NCI-H1694 (cell line): ENCODE results near the gene SBSN.

Source experiments
- DNase-seq: peaks from one replicate; lab custom pipeline; 2025; lab: John Stamatoyannopoulos, UW

SBSN gene

DNA sequence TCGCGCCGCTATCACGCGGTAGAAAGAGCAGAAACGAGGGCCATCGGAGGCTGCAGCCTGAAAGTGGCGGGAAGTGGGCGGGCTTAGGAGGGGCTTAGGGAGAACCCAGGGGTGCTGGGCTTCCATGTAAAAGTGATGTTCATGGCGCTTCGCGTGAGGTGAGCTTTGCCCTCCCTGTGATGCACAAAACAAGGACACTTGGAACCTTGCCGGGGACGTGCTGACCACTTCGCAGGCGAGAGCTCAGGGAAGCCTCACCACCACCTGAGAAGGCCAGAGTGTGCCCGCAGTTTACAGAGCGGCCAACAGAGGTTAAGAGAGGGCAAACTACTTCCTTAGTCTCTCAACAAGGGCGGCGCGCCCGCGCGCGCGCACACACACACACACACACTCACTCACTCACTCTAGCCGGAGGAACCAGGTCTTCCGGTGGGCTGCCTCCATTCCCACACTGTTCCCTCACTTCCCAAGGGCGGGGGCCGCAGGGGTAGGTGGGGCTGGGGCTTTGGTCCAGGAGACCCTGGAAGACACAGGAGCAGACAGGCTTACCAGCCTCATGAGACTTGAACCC, 5.8 kb upstream of the SBSN start:
- no peak for DNase-seq

DNA sequence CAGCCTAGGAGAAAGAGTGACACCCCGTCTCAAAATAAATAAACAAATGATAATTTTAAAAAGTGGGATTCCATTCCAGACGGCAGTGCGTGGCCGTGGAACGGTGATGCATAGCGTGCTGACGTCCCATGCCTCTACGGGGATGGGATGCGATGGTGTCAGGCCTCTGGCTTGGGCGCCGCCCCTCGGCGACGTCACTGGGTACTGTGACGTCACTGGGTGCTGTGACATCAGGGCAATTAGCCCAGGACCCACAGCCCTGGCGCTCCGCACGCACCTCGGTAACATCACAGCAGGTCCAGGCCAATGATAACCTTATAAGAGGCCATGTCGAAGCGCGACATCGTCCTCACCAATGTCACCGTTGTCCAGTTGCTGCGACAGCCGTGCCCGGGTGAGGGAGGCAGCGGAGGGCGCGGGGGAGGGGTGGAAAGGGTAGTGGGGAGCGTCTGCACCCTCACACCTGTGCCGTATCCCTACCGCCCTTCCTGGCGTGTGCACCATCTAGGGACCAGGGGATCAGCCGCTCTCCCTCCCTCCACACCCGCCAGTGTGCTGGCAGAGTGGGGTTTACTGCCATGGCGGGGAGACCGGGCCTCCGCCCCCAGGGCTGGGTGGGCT, 5.2 kb upstream of the SBSN start, which contains the start of gene GAPDHS:
TSS of gene GAPDHS (plus strand) at position 256 of the 621 bp plus-strand sequence. CDS start at position 328, 72 bp downstream.
- DNase-seq = no peak

DNA sequence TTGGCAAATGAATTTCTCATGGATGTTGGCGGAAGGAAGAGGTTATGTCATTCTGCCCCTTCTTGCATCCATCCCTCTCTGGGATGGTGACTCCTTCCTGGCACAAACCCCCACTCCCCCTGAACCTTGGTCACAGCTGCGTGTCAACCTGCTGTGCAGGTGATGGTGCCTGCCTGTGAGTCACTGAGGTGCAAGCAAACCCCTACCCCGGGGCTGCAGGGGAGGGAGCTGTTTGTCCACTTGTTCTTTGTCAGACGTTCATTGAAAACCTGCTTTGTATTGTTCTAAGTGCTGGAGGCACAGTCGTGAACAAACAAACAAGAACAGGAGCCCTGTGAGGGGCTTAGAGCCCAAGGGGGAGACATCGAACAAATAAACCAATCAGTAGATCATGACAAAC, 3.2 kb upstream of the SBSN start:
- no peak for DNase-seq

DNA sequence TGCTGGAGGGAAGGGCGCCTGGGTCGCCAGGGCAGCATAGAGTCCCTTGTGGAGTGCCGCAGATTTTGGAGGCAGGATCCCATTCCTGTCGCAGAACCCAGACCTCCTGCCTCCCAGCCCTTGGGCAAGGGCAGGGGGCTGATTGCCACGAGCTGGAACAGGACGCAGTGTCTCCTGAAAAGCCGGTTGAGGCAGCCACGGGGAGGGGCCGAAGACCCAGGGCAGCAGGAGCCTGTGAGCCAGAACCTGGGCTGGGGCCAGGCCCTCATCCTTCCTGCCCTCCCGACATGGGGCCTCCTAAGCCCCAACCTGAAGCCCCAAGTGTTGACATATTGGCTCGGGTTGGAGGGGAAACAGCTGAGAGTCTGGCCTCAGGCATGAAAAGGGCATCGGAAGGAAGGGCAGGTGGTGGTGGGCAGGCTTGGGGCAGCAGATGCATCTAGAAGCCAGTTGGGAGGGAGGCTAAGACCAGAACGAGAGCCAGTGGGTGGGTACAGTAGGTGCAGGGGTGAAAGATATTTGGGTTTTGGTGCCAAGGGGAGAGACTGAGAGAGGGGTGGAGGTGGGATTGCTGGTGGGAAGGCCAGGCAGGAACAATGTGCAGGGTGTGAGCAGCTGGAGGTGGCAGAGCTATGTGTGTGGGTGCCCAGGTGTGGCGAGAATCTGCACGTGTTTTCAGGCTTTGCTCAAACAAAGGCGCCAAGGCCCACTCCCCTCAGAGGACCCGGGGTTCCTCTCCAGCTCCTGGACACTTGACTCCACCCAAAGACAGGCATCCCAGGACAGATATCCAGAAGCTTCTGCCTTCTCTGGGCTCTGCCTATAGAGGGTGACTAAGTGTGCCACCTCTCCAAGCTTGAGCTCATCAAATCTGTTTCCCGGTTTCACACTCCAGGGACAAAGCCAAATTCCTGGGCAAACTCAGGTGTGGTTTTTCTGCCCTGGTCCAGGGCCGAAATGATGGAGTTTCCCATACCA, 1.4 kb upstream of the SBSN start:
- DNase-seq = no peak

DNA sequence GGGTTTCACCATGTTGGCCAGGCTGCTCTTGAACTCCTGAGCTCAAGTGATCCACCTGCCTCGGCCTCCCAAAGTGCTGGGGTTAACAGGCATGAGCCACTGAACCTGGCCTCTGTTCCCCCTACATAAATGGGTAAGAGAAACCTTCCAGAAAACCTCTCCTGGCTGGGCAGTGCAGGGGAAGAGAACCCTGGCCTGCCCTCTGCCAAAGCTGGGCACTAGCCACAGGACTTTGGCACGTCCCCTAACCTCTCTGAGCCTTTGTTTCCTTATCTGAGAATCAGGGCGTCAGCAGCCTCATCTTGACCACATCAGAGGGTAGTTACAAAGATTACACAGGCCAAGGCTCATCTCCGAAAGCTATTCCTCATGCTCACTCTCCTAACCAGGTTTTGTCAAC, 2.2 kb downstream of the SBSN start:
- DNase-seq = no peak

DNA sequence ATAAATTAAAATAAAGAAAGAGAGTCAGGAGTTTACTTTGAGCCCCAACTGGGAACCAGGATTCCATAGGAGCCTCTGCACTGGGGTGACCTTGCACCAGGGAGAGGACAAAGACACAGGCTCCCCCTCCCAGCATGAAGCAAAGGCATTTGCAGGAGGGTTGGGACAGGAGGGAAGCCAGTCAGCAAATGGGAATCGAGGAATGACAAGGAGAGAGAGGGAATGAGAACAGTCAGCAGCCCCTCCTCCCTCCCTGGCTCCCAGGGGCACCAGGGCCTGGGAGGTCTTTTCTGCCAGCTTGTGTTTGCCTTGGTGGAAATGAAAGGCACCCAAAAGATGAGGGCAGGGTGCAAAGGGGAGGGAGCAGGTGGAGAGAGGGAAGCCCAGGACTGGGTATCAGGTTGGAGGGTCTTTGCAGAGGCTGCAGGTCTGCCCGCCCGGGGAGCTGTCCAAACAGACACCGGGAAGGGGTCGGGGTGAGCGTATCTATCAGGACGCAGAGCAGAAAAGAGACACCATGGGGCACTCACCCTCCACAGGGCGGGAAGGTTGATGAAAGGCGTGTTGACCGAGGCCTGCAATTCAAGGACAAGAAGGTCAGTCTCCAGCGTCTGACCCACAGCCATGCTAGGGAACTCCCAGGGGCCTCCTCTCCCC, 3.8 kb downstream of the SBSN start:
- DNase-seq = no peak

DNA sequence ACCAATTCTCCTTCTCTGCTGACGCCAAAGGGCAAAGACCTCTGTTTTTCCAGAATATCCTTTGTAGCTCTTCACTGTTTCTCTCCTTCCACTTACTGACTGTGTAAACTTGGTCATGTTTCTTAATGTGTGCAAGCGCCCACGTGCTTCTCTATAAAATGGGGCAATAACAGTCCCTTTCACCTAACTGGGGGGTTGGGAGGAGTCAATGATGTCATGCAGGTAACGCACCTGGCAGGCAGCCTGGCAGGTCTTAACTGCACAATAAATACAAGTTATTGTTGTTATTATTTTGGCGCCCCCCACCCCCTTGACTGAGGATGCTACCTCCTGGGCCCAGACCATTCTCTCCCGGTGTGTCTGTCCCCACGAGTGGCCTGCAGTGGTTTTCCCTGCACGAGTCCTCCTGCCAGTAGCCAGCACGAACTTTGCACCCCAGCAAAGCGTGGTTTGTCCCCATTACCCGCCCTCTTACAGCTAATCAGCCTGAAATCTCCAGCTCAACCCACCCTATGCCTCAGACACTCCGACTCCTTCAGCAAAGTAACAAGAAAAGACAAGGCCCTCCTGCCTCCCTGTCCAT, 5.3 kb downstream of the SBSN start:
- DNase-seq = no peak

DNA sequence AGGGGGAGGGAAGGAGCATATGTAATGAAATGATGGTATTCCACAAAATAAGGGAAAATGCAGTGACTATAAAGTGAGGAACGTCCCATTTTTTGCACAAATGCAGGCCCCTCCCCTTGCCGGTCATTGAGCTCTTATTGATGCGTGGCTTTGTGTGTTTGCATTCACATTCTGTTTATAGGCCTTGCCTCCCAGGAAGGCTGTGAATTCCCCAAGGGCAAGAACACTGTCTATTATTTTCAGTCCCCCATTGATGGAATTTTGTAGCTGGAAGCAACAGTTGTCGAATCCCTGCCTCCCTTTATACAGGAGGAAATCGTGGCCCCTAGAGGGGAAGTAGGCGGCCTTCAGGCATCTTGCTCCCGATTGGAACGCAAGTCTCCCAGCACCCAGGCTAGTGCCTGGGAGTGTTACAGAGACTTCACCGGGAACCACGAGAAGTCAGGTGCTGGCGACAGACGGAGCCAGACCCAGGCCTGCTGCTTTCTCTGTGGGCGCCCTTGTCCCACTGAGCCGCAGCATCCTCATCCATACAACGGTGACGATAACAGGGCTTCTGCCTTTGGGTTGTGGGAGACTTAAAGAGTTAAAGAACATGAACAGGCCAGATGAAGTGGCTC, 6.9 kb downstream of the SBSN start:
- DNase-seq = no peak

DNA sequence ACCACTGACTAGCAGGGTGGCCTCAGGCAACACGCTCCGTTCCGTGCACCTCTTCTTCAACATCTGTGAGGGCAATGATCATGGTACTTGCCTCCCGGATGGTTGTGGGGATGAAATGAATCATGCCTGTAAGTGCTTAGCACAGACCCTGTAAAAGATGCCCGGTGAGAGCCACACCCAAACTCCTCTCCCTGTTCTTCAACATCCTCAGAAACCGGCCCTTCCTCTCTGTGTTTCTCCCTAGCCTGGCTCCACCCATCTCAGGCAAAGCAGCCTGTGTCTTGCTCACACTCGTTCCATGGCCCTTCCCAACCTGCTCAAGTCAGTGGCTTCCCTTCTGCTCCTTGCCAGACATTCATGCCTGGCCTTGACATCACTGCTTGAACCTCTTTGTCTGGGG, 8.8 kb downstream of the SBSN start:
- DNase-seq = no peak

DNA sequence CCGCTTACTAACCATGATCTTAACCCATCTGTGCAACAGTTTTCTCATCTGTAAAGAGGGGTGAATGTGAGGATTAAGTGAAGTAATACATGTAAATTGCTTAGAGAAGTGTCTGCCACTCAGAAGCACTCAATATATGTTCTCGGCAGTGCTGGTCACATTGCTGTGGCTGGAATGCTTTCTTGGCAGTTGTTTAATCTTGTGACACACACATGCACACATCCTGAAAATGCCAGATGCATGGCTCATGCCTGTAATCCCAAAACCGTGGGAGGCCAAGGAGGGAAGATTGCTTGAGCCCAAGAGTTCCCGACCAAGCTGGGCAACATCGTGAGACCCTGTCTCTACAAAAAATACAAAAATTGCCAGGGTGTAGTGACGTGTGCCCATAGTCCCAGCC, 9.8 kb downstream of the SBSN start:
- no peak for DNase-seq

DNA sequence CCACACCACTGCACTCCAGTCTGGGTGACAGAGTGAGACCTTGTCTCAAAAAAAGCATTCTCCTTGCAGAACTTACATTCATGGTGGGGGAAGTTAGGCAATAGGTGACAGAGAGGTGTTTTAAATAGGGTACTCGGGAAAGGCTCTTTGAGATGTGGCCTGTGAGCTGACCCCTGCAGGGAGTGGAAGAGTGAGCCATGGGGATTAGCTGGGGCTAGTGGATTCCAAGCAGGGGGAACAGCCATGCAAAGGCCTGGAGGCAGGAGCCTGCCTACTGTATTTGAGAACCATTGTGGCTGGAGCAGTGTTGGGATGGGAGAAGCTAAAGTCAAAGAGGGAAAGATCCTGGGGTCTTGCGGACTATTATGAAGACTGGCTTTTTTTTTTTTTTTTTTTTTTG, 10.8 kb downstream of the SBSN start:
- DNase-seq = no peak

DNA sequence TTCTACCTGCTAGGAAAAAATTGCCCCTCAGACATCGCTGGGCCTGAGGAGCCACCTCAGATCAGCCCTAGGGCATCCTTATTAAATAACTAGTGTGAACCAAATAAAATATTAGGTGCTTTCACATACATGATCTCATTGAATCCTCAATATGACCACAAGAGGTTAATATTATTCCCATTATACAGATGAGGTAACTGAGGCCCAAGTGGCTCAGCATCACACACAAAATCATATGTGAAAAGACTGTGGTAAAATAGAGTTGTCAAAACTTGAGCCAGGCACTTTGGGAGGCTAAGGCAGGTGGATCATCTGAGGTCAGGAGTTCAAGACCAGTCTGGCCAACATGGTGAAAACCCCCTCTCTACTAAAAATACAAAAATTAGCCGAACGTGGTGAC, 11.8 kb downstream of the SBSN start:
- DNase-seq = no peak

DNA sequence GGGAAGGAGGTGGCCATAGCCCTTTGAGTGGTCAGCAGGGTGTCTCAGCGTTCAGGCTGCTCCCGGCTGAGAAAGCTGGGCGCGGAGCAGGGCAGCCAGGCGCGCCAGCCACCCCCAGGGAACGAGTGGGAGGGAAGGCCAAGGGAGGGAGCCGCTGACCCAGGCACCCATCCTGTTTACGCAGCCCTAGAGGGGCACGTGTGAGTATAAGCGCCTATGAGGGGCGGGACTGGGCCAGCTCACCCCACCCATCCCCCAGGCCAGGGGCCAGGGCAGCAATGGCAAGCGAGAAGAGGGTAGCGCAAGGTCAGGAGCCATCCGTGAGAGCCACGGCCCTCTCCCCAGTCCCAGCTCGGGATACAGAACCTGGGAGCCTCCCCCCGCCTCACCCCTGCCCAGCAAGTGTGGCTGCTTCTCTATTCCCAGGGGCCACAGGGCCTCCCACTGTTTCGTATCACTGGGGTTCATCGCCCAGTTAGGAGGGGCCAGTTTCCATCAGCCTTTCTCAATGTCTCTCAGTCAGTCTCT, 13.8 kb downstream of the SBSN start:
- DNase-seq = no peak

DNA sequence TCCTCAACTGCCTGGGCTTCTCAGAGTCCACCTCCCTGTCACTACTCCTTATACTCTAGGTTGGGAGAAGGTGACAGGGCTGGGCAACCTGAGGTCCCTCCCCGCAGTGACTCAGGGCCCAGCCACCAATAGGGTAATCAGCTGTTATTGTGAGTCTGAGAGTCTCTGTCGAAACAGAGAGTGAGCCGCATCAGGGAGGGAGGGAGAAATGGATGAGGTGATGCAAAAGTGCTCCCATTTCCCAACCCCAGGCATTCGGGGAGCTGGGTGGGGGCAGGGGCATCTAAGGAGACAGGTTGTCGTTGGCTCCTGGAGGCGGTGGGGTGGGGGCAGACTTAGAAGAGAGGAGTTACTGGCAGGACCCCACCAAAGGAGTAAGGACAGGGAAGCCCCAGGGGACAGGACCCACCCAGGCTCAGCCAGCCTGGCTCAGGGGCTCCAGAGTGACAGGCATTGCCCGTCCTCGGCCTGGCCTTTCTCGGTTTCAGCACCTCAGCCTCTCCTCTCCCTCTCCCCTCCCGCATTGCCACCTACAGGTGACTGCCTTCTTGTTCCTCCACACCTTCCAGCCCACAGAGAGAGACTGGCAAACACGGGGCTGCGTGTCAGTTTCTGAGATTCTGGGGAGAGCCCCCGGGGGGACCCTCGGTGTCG, 14.4 kb downstream of the SBSN start, which contains the start of gene DMKN:
TSS of gene DMKN (minus strand) at position 22 of the 654 bp plus-strand sequence. CDS start 174 bp downstream, outside the sequence.
- no peak for DNase-seq

DNA sequence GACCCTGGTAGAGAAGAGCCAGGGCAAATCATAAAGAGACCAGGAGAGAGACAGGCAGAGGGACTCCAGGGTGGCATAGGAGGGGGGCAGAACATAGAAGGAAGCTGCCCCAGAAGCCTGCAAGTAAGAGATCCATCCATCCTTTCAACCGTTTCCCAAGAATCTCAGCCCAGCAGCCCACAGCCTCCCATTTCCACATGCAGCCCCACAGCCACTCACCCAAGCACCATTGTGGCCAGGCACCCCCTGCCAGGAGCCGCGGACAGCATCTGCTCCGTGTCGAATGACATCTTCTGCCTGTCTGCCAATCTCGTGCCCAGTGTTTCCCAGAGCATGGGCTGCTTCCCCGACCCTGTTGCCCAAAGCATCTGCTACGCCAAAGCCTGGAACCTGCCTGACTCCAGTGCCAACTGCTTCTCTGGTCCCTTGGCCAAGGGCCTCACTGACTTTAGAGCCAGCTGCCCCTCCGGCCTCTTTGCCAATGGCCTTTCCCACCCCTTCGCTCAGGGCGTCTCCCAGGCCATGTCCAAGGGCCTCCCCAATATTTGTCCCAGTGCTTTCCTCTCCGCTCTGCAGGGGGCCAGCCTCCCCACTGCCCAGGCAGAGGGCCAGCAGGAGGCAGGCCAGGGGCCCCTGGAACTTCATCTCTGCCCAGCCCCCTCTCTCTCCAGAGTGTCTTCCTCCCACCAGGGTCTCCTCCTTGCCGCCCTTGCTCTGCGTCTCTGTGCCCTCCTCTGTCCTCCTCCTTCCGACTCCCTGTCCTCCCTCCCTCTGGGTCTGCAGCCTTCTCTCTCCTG, 15.1 kb downstream of the SBSN start:
- no peak for DNase-seq

DNA sequence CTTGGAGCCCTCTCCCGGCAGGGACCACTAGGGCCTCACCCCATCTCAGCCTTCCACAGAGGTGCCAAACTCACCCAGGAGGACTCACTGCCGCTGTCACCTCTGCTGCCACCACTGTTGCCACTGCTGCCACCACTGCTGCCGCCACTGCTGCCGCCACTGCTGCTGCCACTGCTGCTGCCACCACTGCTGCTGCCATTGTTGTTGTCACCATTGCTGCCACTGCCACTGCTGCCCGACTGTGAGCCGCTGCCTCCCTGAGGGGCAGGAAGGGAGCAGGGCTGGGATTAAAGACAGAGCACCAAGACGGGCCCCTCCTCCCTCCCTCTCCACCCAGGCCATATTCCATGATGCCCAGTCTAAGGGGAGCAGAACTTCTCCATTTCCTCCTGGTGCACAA, 16.8 kb downstream of the SBSN start:
- DNase-seq = no peak

DNA sequence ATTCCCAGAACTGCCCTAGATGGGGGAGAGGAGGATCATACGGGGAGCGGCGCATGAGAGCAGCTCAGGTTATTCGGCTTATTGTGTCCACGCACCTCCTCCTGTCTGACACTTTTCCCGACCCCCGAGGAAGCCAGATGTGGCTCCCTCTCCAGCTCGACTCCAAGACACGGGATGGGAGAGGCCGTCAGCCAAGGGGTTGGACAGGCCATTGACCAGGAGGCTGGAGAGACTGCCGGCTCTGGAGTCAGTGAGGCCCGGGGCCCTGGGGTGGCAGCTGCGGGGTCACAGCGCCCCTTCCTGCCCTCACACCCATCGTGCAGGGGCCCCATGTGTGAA, 17.5 kb downstream of the SBSN start:
- no peak for DNase-seq

DNA sequence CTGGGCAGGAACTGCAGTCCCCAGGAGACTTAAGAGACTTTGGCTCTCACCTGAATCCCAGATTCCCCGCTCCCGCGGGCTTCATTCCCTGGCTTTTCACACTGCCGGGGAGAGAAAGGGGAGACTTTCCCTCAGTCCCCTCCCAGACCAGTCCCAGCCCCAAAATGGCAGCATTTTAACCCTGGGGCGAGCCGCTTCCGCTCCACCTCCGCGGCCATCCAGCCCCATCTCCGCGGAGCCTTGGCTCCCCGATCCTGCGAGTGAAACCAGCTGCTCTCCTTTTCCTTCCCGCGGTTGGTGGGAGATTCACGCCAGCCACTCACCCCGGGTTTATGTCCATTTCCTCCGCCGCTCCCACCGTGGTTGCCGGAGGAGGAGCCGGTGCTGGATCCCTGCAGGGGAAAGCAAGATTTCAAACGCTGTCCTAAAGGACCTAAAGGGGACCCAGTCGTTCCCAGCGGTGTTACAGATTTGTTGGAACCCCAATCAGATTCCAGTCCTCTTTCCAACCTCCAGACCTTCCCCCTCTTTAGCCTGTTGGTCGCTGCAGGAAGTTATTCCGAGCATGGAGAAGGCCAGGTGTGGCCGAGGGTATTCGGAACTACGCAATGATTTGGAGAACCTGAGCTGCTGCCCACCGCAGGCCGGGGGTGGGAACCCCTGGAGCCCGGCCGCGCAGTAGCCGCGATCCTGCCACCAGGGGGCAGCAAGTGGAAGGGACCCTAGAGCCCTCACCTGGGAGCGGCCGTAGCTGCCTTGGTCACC, 18.1 kb downstream of the SBSN start:
- DNase-seq = peak; percentile 57

DNA sequence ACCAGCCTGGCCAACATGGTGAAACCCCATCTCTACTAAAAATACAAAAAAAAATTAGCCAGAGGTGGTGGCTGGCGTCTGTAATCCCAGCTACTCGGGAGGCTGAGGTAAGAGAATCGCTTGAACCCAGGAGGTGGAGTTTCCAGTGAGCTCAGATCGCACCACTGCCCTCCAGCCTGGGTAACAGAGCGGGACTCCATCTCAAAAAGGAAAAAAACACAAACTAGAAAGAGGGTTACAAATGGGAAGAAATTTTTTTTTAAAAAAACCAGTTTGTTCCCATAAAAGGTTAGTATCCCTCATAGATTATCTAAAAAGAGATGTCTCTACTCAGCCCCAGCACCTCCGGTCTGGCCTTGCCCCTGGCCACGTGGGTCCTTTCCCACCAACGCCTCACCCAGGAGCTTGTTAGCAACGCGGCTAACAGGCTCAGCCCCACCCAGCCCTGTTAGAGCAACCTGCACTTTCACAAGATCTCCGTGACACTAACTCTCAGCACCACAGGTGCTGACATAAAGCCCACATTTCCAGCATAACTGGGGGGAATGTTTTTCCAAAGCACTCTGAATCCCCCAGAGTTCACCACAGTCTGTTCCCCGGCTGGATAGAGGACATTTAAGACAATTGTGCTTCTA, 19.0 kb downstream of the SBSN start:
- DNase-seq = no peak
